HG03280 (cell line): ENCODE results near the gene SCAMP1.
A peak's percentile ranks its signal among the peaks of the same experiment; 100 is the strongest.

ENCODE experiments used
- ATAC-seq: cut with Tn5 transposase; IDR thresholded peaks from one replicate; pipeline ENCODE4 v1.9.1; 2021; ENCODE audit warnings: mild to moderate bottlenecking, moderate library complexity; ENCODE audit not compliant: unreplicated experiment

The SCAMP1 gene

DNA sequence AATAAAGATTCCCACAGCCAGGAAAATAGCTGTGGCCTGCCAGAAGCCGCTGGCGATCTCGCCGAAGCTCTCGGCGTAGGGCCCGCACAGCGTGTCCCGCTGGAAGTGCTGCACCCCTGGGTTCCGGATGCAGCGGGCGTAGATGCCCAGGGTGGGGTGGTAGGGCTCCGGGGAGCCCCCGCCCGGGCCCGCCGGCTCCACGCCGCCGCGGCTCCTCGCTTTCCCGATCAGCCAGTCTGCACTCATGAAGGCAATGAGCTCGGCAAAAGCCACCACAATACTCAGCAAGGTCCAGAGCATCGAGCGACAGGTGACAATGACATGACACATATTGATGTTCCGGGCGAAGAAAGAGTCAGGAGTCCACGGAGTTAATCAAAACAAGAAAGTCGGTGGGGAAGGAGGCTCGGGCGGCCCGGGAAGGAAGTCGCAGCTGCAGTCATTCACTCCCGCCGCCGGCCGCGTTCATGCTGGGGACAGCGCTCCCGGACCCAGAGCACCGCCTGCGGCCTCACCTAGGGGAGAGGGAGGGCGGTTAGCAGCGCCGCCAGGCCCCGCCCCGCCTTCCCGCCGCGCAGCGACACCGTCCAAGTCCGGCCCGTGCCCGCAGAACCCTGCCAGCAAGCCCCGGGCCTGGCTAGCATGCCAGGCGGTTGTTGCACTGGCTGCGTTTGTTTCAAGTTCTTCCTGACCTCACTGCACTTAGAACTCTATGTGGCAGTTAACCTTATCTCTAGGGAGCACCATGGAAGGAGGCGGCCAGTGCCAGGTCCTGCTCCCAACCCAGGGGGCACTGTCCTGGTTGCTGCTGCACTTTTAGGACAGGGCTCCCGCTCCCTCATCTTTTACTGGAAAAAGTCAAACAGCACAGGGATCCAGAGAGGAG, 149.7 kb downstream of the SCAMP1 start:
- ATAC-seq = peak; percentile 90

DNA sequence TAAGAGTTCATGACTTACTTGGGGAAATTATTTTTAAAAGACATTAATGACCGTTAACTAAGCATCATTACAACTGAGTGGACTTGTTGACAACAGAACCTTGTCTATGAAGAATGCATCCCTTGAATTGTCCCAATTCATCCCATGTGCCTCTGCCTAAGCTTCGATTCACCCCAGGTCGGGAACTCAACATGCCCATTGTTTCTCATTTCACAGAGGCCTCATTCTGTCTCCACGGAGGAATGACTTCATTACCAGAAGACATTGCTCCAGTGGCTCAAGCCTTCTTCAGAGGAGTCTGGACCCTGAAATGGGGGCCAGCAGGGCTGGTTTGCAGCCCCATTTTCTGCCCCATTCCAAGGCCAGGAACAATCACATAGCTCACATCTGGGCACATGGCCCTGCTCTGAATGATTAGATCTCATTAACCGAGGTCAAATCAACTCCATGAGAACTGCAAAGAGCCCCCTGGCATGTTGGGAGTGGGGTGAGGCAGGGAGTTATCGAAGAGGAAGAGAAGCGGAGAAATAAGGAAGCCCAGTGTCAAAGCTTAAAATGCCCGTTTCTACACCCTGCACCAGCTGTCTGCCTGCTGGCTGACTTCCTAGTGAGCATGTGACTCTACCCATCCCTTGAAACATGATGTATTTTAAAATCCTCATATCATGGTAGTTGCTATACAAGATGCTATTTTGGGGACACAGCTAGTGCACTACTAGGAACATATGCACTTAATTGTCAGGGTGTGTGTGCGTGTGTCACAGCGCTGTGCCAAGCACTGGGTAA, 150.9 kb downstream of the SCAMP1 start:
- no peak for ATAC-seq

DNA sequence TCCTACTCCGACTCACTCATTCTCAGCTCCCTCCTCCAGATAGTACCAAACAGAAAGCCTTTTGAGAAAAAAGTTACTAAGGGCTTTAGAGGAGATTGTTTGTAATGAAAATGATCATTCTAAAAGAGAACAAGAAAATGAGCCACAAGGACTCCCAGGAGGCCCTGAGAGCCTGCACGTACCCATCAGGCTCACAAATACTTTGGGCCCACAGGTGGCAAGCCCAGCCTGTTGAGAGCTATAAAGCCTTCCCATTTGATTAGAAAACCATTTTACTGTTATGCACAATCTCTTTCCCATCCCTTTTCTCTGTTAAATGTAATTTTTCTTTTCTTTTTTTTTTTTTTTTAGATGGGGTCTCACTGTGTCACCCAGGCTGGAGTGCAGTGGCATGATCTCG, 152.0 kb downstream of the SCAMP1 start:
- ATAC-seq = no peak

DNA sequence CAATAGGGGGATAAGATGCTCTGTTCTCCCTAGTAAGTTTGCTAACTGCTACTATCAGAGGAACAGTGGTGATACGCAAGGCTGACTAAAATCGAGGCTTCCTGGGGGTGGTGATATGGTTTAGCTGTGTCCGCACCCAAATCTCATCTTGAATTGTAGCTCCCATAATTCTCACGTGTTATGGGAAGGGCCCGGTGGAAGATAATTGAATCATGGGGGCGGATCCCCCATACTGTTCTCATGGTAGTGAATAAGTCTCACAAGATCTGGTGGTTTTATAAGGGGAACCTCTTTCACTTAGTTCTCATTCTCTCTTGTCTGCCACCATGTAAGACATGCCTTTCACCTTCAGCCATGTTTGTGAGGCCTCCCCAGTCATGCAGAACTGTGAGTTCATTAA, 153.0 kb downstream of the SCAMP1 start:
- ATAC-seq = no peak

GRCh38 chr5:78514427-78515330, 154.3 kb downstream of the SCAMP1 start:
- no peak for ATAC-seq

- no peak for ATAC-seq
Measured at GRCh38 chr5:78515670-78516069, 155.3 kb downstream of the SCAMP1 start.

DNA sequence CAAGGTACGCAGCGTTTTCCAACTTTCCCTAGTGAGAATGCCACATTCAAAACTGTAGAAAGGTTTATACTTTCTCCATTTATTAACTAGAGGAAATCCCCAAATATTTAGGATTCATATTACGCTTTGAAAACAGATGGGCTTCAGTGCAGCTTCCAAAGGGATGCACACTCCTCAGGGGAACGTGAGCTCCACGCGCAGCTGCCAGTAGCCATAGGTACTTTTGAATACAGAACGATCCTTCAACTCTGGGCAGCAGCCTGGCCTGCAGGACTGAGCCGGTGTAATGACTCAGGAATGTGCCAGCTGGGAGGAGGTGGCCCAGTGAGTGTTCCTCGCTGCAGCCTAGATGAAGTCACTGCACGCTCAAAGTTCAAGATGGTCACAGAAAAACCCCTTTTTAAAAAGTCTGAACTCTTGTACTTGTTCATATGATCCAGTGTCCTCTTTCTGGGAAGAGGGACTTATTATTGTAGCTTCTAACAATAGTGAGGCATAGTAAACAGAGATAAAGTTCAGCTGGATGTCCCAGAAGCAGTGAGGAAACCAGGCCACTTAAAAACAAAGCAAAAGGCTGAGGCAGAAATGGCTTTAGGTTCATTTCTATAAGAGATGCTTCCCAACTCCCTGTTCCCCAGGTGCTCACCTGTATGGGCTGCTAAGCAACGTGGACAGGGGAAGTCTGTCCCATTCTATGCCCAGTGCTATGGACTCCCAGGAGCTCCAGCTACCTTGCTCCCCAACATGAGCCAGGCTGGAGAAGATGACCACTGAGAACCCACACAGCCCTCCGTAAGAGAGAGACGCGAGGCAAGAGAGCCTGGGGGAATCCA, 158.2 kb downstream of the SCAMP1 start:
- ATAC-seq = no peak

- no peak for ATAC-seq
Measured at GRCh38 chr5:78519198-78519941, 159.0 kb downstream of the SCAMP1 start.

DNA sequence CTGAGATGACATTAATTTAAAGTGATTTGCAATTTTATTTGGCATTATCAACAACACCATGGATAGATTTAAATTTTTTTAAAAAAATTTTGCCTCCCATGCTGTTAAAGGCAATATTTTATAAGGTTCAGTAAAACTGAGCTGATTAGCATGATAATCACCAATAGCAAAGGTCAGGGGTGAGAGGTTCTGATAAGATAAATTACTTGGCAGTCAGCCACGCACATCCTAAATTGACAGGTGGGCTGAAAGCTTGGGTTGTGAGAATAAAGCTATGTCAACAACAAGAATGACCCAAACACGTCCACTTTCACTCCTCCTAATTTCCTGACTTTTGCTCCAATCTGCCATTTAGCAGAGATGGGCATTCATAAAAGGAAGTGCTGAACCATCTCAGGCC, 161.0 kb downstream of the SCAMP1 start:
- ATAC-seq = no peak

DNA sequence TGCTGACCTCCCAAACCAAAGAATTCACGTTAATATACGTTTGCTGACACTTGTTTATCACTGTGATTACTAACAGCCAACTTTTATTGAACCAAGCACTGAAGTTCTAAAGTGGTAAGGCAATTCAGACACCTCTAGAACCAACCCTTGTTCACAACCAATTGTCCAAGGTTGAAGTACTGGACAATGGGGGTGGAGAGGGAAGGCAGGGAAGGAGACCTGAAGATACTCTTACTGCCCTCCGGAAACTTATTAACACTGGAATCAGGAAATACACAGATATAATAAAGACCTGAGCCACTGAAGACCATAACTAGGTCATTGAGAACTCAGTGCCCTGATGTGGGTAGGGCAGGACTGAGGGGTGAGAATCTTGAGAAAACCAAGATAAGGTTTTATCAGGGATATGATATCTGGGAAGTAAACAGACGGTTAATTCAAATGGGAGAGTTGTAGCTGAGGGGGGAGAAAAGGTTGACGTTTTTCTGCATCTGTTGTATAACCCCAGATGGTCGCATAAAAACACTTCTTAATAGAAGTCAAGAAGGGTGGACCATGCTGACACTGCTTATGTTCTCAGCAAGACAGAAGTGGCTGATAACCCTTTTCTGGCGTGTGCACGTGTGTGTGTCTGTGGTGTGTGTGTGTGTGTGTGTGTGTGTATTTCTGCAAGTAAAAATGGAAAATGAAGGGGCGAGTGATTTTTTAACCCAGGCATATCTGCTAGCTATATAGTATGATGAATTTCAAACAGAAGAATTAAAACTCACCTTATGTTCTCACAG, 162.3 kb downstream of the SCAMP1 start:
- no peak for ATAC-seq

- no peak for ATAC-seq
Measured at GRCh38 chr5:78523314-78524193, 163.1 kb downstream of the SCAMP1 start.

- ATAC-seq = no peak
Measured at GRCh38 chr5:78526049-78526525, 165.7 kb downstream of the SCAMP1 start.

DNA sequence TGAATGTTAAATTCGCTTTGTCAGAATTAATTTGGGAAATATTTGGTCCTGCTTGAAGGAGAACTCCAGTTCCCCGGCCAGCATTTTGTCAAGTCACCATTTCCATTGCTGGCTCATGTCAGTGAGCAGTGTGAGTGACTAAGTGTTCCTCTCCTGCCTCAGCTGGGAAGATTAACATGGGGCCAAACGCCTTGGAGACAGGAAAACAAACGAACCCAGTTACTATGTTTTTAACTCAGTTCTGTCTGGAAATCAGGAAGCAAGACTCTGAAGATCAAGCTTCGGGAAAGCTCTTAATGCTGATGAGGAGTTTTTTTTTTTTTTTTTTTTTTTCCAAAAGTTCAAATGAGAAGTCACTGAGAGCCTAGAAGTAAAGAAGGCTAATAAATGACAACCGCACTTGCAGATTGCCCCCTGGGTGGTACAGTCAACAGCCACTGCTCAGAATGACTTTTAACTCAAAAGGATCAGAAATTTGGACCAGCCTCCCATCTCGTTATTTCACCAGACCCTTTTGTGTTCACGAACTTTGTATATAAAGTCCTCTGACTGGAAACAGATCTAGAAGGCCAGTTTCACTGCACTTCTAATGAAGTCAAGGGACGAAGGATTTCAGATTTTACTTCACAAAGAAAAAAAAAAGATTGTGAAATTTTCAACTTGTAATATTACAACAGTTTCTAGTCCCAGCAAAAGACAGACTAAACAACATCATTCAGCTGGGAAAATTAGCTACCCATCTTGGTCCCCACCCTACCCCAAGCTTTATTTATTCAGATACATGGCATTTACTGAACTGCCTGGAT, 166.8 kb downstream of the SCAMP1 start:
- no peak for ATAC-seq

DNA sequence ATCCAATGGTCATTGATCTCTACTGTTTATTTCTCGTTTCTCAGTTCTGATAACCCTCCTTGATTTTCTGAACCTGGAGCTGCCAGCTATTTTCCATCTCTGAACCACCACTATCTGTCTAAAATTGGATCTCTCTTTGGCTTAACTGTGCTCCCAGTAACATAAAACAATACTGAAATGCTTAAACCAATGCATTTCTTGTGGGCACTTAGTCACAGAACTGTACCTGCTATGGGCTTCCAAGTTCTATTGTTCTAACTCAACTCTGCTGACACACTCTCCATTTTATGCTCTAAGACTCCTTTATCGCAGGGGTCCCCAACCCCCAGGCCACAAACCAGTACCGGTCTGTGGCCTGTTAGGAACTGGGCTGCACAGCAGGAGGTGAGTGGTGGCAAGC, 167.5 kb downstream of the SCAMP1 start:
- ATAC-seq = no peak
